Measurements from ENCODE around the gene B3GALNT2. TPM values are rescaled to one million over a fixed set of nuclear protein-coding genes. Genes with fewer than 3 reads are reported as not detected.

Gene B3GALNT2
- 11.9 to 22.4 TPM (median 18.8 TPM) in 5 replicates for total RNA-seq (2022; extraction: Qiagen RNA extraction; ENCODE audit: low read depth)

GRCh38 chr1:235504122-235504493, at the start of gene B3GALNT2:
B3GALNT2 (minus strand) TSS chr1:235504452; CDS start chr1:235504252, 200 bp downstream.

Other genes starting within 250 kb of the B3GALNT2 start
- gene ARID4B, start 176.3 kb downstream of the B3GALNT2 start, total RNA-seq (2022; extraction: Qiagen RNA extraction; ENCODE audit: low read depth): 11.1 to 21.4 TPM (median 17.1 TPM) in 5 replicates
- 12.5 to 24.4 TPM (median 18.8 TPM) in 5 replicates for gene GGPS1, start 175.9 kb downstream of the B3GALNT2 start, total RNA-seq (2022; extraction: Qiagen RNA extraction; ENCODE audit: low read depth)
- 38.5 to 52.3 TPM (median 41.9 TPM) in 5 replicates for gene TBCE, start 137.0 kb downstream of the B3GALNT2 start, total RNA-seq (2022; extraction: Qiagen RNA extraction; ENCODE audit: low read depth)
- 11.2 to 18.8 TPM (median 14.9 TPM) in 5 replicates for gene GNG4, start 145.3 kb upstream of the B3GALNT2 start, total RNA-seq (2022; extraction: Qiagen RNA extraction; ENCODE audit: low read depth)

Data from A549 treated with RU486 at 1 μM for 4 hours (cell line).